Natural killer cell (primary cell): Measurements from ENCODE around the gene HNRNPUL1. TPM values are rescaled to one million over a fixed set of nuclear protein-coding genes. Genes with fewer than 3 reads are reported as not detected.

Source experiments
- ATAC-seq, 3 donors: fragments of 150-1000 bp in 2 of 3; fragments of 200-7000 bp in 1 of 3; cut with Tn5 transposase; 1 replicate in 1 of 3; 2 replicates in 2 of 3; pipeline ENCODE4 v1.10.0; 2021; ENCODE audit warnings: mild to moderate bottlenecking in 2 of 3, moderate library complexity in 2 of 3
- DNase-seq, 2 donors: peaks; one replicate each; pipeline versions ENCODE4 v3.0.0 to v3.0.0-alpha.2; 2013 to 2021; ENCODE audit warnings: mixed read lengths in 1 of 2
- H3K27ac ChIP-seq: one replicate; pipeline ENCODE4 v1.5.1; 2013; ENCODE audit warnings: mild to moderate bottlenecking, low read length
- H3K27me3 ChIP-seq: one replicate; pipeline ENCODE4 v1.6.1; 2013; ENCODE audit warnings: low read length; ENCODE audit not compliant: control insufficient read depth, insufficient read depth
- H3K36me3 ChIP-seq: one replicate; pipeline ENCODE4 v1.6.1; 2013; ENCODE audit warnings: low read length; ENCODE audit not compliant: control insufficient read depth, insufficient read depth
- H3K4me1 ChIP-seq: one replicate; pipeline ENCODE4 v1.6.1; 2013; ENCODE audit warnings: low read length; ENCODE audit not compliant: control insufficient read depth, insufficient read depth
- H3K4me3 ChIP-seq: one replicate; pipeline ENCODE4 v1.5.1; 2013; ENCODE audit warnings: low read length
- H3K9me3 ChIP-seq: one replicate; pipeline ENCODE4 v1.6.1; 2013; ENCODE audit warnings: low read length; ENCODE audit not compliant: control insufficient read depth, insufficient read depth
- H3K27ac Mint-ChIP-seq, 2 donors: one replicate each; pipeline ENCODE4 v1.8.0; 2022; ENCODE audit warnings: mild to moderate bottlenecking in 2 of 2, mixed read lengths in 2 of 2, moderate library complexity in 1 of 2
- H3K27me3 Mint-ChIP-seq, 2 donors: one replicate each; pipeline ENCODE4 v1.8.0; 2022; ENCODE audit warnings: low read depth in 2 of 2, mixed read lengths in 2 of 2
- H3K36me3 Mint-ChIP-seq: one replicate; pipeline ENCODE4 v1.8.0; 2022; ENCODE audit warnings: mixed read lengths
- H3K4me1 Mint-ChIP-seq, 2 donors: one replicate each; pipeline ENCODE4 v1.8.0; 2022; ENCODE audit warnings: mixed read lengths in 2 of 2
- H3K4me3 Mint-ChIP-seq: one replicate; pipeline ENCODE4 v1.8.0; 2022; ENCODE audit warnings: mild to moderate bottlenecking, moderate library complexity, mixed read lengths
- H3K9me3 Mint-ChIP-seq, 2 donors: one replicate each; pipeline ENCODE4 v1.8.0; 2022; ENCODE audit warnings: mixed read lengths in 2 of 2
- CTCF ChIP-seq: fragments of 200-600 bp; IDR thresholded peaks from one replicate; pipeline ENCODE4 v1.8.0; 2022; ENCODE audit warnings: antibody characterized with exemption
- WGBS: methylation state at CpG from one replicate; pipeline ENCODE4 v1.1.7; 2013; ENCODE audit warnings: missing lambda C conversion rate; ENCODE audit not compliant: insufficient coverage; 5-methylcytosine and 5-hydroxymethylcytosine counted together
- intact Hi-C: fragments of 100-400 bp; cut with micrococcal nuclease; formaldehyde crosslinking; loops from one replicate; pipeline ENCODE4 v1.14.2; 2022
- total RNA-seq, 4 donors: library from RNA; stranded (reverse); fragments of 120-200 nt in 1 of 4; gene quantifications; one replicate each; pipeline versions ENCODE4 v1.2.3 to v1.2.4, GENCODE V29; 2013 to 2022

Gene HNRNPUL1
- total RNA-seq, 3 donors from 2014 or later (not counting 1 experiment from before 2014, with no cell fraction given), result 279 to 360 (median 315) TPM

DNA sequence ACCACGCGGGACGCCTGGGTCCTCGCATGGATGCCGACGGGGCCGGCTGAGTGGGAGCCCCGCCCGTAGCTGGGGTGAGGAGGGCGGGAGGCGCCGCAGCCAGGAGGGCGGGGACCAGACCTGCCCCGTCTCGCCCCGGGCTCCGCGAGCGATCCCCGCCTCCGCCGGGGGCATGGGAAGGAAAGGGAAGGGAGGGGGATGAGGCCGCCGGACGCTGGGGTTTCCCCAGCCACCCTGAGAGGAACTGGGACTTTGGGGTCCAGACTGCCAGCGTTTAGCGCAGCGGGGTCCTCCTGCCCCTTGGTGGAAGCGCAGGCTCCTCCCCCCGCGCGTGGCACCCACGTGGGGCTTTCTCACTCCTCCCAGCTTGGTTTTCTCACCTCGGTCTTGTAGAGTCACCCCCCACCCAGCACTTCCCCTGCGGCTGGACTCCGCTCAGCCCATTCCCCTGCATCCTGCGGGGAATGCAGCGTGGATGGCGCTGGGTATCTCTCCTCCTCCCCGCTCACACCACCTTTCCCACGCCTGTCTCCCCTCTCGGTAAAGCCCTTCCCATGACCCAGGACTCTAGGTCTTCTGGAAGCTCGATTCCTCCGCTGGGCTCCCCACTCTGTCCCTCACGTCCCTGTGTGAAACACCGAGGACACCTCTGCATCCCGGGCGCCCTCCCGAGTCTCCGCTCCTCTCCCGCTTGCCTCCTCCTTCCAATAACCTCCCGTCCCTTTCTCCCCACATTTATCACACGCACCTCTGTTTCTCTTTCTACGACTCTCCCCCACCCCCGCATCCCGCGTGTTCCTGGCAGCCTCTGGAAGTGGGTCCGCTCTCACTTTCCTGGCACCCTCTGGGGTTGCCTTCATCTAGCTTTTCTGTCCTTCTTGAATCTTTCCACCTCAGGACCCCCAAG, 87.4 kb downstream of the HNRNPUL1 start:
- ATAC-seq, result peak; percentile 56 to 76 (median 67)
- intact Hi-C loops, result loop anchor here (1.0 to 5.0 kb wide), 4 partner anchors 23 to 88 kb away; partner anchors contain the start of genes BCKDHA and EXOSC5
- Mint-ChIP-seq H3K27me3 (peaks cover 0 to 2% of the 10 kb centered on the region in 2 donors), H3K4me1 (peaks cover 54 to 66% of the 10 kb centered on the region in 2 donors), H3K36me3 (peaks cover 7% of the 10 kb centered on the region), H3K9me3 (no peaks in the 10 kb centered on the region), H3K4me3 (peak overlapping the region; percentile 93), H3K27ac (peak overlapping the region; percentile 90 to 96)
- WGBS, result under 1% methylated on average over 58 of the region's 58 CpGs
- DNase-seq, result peak; percentile 92 to 94
- H3K27me3 ChIP-seq, result no peaks in the 10 kb centered on the region
- no peaks in the 10 kb centered on the region for H3K9me3 ChIP-seq
- H3K27ac ChIP-seq, result peak overlapping the region; percentile 90
- H3K4me3 ChIP-seq, result peak overlapping the region; percentile 90
- TF ChIP-seq CTCF, result no peak
- H3K4me1 ChIP-seq, result peaks cover 65% of the 10 kb centered on the region
- peaks cover 12% of the 10 kb centered on the region for H3K36me3 ChIP-seq

DNA sequence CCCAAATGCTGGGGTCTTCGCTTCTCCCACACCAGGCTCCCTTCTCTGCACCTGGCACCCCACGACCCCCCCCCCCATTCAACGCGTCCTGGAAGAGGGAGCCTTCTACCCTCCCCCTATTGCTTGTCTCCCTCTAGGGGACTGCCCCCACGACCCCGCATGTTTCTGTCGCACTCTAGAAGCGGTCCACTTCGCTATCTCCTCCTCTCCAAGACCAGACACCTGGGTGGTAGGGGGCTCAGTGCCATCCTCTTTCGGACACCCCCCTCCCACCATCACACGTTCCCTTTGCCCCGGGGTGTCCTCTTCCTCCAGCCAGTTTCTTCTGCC, 88.1 kb downstream of the HNRNPUL1 start:
- Histone ChIP-seq H3K27me3 (no peaks in the 10 kb centered on the region), H3K27ac (peak overlapping the region; percentile 90), H3K36me3 (peaks cover 7% of the 10 kb centered on the region), H3K4me3 (peak overlapping the region; percentile 90), H3K9me3 (no peaks in the 10 kb centered on the region), H3K4me1 (peaks cover 67% of the 10 kb centered on the region)
- H3K27ac Mint-ChIP-seq, result peak overlapping the region; percentile 90 to 96
- ATAC-seq, result no peak
- peaks cover 56 to 71% of the 10 kb centered on the region in 2 donors for H3K4me1 Mint-ChIP-seq
- DNase-seq, result no peak
- intact Hi-C loops, result loop anchor here (1.0 to 5.0 kb wide), 2 partner anchors 45 to 89 kb away; no protein-coding TSS in a partner anchor
- H3K4me3 Mint-ChIP-seq, result peak overlapping the region; percentile 93
- TF ChIP-seq CTCF, result no peak
- peaks cover 7% of the 10 kb centered on the region for H3K36me3 Mint-ChIP-seq
- H3K9me3 Mint-ChIP-seq, result no peaks in the 10 kb centered on the region
- WGBS, result 0% methylated on average over 10 of the region's 12 CpGs
- H3K27me3 Mint-ChIP-seq, result peaks cover 0 to 2% of the 10 kb centered on the region in 2 donors

DNA sequence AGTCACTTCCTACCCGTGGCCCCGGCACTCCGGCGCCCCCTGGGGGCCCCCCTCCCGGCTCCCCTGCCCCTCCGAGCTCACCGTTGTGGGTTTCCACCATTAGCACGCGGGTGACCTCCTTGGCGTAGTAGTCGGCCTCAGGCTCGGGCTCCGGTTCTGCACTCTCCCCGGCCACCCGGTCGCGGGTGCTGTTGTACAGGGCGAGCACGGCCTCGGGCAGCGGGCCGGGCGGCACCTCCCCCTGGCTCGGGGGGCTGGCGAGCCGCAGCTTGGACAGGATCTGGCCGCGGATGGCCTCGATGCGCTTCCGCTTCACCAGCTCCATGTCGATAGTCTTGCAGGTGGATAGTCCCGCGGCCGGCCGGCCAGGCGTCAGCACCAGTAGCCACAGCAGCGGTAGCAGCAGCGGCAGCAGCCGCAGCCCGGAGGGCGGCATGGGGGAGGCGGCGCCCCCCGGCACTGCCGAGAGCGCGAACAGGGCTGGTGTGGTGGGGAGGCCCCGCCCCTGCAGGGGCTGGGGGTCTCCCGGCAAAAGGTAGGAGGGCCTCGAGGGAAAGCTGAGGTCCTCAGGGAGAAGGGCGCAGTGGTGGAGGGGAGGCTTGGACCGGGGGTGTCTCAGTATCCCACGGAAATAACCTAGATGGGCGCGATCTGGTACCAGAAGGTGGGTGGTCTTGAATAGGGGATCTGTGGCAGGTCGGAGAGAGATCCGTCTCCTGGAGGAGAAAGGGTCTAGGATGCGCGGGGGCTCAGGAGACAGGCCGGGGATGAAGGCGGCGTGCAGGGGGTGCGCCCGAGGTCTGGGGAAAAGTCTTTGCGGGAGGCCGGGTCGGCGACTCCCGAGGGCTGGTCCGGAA, 88.7 kb downstream of the HNRNPUL1 start:
- H3K4me1 Mint-ChIP-seq, result peaks cover 57 to 77% of the 10 kb centered on the region in 2 donors
- Histone ChIP-seq H3K27ac (peak overlapping the region; percentile 90), H3K27me3 (no peaks in the 10 kb centered on the region), H3K36me3 (peaks cover 4% of the 10 kb centered on the region), H3K4me1 (peaks cover 66% of the 10 kb centered on the region), H3K9me3 (no peaks in the 10 kb centered on the region), H3K4me3 (peak overlapping the region; percentile 90)
- intact Hi-C loops, result loop anchor here (1.0 to 5.0 kb wide), 2 partner anchors 46 to 90 kb away; no protein-coding TSS in a partner anchor
- peaks cover 7% of the 10 kb centered on the region for H3K36me3 Mint-ChIP-seq
- peak overlapping the region; percentile 90 to 96 for H3K27ac Mint-ChIP-seq
- no peaks in the 10 kb centered on the region for H3K9me3 Mint-ChIP-seq
- WGBS, result under 1% methylated on average over 71 of the region's 71 CpGs
- DNase-seq (peak; percentile 81 to 85), ATAC-seq (peak; percentile 6 to 15 (median 9))
- peak overlapping the region; percentile 93 for H3K4me3 Mint-ChIP-seq
- H3K27me3 Mint-ChIP-seq, result peaks cover 0 to 2% of the 10 kb centered on the region in 2 donors
- peak; percentile 66 for TF ChIP-seq CTCF
